HG03135 (cell line): ENCODE results near the gene MAPK1IP1L.

ENCODE experiments used
- ATAC-seq: cut with Tn5 transposase; IDR thresholded peaks from one replicate; pipeline ENCODE4 v1.9.1; 2021; ENCODE audit warnings: mild to moderate bottlenecking, moderate library complexity; ENCODE audit not compliant: unreplicated experiment

MAPK1IP1L gene

DNA sequence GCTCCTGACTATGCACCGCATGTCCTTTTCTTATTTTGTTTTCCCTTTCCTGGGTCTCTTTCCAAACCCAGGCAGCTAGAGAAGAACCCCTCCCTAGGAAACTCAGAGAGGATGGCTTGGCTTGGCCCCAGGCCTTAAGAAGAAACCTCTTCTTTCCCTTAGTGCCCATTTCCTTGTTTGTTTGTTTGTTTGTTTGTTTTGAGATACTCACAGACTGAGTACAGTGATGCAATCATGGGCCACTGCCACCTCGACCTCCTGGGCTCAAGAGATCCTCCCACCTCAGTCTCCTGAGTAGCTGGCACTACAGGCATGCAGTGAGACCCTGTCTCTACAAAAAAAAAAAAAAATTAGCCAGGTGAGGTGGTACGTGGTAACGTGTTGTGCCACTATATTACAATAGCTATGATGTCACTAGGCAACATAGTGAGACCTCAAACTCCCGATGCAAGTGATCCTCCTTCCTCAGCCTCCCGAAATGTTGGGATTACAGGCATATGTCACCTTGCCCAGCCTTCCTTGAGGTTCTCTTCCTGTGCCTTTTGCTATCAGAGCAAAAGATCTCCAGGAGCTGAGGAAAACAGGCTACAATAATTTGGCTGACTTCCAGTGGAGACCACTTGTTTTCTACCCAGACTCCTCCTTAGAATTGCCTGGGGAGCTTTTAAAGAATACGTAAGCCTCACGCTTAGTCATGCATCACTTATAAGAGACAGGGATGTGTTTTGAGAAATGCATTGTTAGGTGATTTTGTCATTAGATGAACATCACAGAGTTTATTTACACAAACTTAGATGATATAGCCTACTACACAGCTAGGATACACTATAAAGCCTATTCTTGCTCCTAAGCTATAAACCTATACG is 43.1 kb downstream of the MAPK1IP1L start:
- ATAC-seq: no peak

DNA sequence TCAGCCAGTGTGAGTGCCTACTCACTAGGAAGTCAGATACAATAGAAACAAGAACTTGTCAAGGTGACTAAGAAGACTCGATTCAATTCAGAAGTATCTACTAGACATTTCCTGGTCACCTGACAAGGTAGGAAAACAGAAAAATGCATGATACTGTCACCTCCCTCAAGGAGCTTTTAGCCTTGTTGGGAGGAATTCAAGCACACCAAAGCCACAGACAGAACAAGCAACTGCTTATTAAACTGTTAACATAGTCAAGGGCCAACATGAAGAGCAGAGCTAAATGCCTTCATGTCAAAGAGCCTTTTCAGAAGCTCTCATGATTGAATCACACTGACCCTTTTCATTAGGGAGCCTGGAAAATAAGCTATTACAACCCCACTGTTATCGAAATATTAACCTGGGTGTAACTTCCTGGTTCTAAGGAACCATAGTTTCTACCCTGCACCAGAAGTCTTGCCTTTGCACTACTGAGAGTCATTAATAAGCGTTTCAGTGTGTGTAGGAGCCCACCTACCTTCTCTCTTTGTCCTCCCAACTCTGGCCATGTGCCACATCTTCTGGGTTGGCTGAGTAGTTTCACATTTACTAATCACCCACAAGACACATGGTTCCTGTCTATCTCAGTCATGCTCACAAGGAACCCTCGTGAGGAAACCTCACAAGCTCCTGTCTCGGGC is 46.6 kb downstream of the MAPK1IP1L start:
- peak; percentile 80 for ATAC-seq

DNA sequence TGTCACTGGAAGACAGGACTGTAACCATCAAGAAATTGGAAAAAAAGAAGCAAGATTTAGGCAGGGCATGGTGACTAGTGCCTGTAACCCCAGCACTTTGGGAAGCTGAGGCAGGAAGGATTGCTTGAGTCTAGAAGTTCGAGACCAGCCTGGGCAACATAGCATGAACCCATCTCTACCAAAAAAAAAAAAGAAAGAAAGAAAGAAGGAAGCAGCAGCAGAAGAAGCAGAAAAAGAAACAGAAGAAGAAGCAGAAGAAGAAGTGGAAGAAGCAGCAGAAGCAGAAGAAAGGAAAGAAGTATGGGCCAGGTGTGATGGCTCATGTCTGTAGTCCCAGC is 47.1 kb downstream of the MAPK1IP1L start:
- no peak for ATAC-seq

DNA sequence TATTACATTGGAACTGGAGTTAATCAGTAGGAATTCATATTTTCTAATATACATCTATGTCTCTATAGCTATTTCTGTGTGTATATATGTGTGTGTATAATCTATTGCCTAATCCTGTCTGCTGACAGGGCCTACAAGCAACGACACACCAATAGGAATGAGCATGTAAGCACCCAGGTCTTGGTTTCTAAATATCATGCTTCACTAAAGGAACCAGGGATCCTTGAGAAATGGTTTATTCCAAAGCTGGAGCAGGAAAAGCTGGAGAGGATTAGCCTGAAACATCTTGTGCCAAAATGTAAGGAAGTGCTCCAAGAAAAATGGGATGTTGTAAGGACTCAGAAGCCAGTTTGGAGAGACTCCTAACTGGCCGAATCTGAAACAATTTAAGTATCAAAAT is 48.3 kb downstream of the MAPK1IP1L start:
- no peak for ATAC-seq

DNA sequence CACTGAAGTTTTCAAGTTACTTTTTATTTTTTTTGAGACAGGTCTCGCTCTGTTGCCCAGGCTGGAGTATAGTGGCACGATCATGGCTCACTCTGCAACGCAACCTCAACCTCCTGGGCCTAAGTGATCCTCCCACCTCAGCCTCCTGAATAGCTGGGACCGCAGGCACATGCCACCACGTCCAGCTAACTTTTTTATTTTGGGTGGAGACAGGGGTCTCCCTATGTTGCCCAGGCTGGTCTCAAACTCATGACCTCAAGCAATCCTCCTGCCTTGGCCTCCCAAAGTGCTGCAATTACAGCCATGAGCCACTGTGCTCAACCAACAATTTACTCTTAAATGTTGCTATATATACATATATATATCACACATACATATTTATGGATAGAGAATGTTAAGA is 50.3 kb downstream of the MAPK1IP1L start:
- ATAC-seq: no peak

DNA sequence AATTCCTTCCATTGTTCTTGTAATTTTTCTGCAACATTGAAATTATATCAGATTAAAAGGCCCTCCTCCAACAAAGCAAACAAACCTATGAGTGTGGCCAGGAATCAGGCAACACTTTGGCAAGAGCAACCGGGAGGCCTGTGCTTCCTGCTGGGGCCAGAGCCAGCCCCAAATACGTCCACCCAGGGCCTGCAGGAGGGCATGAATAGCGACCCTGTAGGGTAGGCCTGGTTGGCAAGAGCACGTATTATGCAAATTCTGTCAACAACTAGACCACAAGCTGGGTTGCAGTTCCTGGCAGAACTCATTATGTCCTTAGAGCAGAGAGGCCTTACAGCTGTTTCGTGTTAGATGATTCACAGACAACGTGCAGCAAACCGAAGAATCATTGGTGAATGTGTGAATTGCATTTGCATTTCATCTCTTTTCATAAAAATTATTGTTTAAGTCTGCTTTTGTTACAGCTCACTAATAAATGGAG is 50.7 kb downstream of the MAPK1IP1L start:
- peak; percentile 65 for ATAC-seq

DNA sequence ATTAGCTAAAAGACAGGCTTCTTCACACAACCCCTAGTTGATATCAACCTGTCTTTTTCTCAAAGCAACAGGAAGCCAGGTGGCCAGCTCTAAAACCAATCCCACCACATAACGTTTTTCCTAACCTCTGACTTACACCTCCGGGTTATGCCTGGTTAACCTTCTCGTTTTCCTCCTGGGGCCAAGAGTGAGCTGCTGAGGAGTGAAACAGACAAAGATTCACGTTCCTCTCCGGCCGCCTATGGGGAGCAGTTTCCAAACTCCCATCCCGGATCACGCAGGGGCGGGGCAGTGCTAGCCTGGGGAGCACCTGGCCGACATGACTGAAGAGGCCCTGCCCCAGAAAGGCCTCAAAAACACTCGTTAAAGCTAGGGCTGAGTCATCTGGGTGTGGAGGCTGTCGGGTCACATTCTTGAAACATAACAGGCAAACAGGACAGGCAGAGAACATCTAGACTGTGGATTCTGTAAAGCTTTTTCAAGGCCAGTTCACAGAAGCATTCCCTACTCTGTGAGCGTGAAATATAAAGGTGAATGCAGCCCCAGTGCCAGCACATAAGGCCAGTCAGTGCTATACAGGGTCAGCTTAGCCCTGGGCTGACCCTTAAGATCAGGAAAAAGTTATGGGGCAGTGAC is 51.7 kb downstream of the MAPK1IP1L start:
- ATAC-seq: peak; percentile 35

DNA sequence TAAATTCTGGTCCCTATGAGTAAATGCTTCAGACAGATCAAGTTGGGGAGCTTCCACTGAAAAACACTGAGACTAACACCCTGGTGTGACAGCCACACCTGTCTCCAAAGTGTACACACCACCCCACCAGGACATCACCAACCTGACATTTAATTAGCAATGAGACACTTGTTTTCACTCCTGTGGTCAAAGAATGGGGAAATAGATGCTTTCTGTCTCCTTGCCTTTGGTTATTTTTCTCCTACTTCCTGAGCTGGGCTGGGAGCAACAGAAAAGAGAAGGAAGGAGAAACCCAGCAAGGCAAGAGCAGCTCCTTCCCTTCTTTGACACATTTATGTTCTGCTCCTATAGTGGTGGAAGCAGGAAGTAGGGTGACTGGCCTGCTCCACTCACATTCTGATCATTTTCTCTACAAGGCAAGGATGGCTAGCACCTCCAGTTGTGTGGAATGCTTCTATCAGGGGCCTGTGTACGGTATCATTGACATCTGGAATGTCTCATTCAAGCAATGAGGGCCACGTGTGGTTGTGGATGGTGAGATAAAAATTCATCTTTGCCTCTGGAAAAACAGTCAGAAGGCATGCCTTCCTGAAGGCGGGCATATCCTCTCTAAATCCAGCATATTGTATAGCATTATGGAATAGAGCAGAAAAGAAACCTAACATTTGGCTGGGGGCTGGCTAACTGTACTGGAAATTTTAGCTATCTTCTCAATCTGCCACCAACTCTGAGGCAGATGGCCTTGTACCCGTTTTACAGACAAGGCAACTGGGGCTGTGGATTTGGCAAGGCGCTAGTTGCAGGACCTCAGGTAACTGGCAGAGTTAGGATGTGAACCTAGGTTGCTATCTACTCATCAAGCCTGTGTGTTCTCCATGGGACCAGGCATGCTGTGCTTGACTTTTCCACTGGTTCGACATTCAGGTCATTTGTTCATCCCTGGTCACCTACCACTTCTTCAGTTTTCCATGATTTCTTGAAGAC is 52.8 kb downstream of the MAPK1IP1L start:
- no peak for ATAC-seq

DNA sequence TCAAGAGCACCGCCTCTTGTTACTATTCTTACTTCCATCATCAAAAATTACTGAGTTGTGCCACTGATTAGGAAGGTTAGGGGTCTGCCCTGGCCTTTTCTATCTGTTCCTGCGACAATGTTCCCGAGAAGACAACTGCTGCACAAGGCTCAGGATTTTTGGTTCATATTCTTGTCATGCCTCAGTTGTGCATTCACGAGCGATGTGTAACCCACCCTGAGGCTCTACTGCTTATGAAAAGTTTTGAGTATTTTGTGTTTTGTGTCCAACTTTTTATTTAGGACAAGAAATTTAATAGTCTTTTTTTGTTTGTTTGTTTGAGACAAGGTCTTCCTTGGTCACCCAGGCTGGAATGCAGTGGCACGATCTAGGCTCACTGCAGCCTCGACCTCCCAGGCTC is 54.5 kb downstream of the MAPK1IP1L start:
- ATAC-seq: no peak

DNA sequence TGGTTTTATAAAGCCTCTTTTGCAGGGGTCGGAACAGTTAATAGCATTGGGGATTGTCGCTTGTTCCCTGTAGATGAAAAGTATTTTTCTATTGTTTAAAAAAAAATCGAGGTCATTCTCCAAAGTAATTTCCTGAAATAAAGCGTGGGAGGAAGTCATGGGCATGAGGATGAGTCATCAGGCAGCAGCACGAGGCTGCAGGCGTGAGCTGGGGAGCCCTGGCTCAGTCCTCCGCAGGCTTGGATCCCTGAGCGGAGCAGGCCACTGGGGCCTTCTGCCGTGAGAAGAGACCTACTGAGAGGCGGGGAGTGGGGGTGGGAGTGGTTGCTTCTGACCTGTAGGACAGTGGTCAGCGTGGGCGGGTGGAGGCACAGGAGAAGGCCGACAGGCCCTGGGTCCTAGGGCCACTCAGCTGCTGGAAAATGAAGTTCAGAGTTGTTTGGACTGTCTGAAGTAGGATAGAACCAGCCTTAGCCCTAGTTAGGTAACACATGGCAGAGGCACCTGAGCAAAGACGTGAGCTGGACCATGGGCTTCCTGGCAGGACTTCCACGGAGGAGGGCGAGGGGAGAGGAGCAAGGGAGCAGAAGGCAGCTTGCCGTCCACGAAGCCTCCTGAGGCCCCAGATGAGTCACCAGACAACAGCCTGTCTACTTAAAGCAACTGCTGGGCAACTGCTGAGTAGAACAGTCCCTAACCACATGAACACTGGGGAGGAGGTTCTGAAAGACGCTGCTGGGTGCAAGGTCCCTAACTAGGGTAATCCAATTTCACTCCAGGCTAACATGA is 56.5 kb downstream of the MAPK1IP1L start:
- no peak for ATAC-seq

DNA sequence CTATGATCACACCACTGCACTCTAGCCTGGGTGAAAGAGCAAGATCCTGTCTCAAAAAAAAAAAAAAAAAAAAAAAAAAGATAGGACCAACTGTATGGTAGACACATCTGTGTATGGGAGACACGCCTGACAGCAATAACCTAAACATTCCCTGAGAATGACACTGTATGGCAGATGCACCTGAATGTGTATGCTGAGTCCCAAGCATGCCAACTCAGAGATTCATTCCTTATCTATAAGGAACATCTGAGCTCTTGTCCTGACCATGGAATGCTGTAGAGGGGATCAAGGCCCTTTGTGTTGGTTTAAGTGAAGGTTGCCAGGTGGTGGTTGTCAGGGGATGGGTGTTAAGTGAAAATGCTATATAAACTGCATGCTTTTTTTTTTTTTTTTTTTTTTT is 58.4 kb downstream of the MAPK1IP1L start:
- no peak for ATAC-seq

DNA sequence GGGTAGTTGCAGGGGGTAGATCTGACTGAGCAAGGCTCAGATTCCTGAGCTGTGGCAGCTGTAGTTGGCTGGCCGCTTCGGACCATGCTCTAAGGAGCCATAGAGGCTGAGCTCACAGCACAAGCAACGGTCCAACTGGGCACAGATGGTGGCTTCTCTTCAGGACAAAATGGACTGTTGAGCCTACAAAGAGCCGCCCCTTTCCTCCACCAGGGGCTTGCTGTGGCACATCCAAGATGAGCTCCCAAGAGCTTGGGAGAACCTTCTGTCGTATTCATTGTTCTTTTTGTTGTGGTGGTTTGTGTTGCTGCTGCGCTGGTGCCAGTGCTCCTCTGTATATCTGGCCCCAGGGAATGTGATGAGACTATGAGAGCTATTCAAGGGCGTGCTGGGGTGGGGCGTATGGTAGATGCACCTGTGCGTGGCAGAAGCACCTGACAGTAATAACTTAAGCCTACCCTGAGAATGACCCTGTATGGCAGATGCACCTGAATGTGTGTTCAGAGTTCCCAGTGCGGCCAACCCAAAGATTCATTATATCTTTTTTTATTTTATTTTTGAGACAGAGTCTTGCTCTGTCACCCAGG is 59.8 kb downstream of the MAPK1IP1L start:
- ATAC-seq: no peak

DNA sequence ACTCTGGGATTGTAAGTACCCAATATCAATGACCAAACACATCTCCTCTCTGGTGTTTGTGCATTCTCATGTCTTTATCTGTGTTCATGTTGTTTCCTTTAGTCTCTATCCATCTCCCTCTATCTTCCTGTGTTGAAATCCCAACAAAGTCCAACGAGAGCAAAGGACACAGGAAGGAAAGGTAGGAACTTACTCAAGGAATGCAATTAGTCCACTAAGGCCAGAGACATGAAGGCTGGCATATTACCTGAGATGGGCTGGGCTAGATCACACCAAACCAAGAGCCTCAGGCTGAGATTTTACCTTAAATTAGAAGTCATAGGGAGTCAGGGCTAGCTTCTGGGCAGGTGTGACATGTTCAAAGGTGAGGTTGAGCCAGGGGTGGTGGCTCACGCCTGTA is 63.3 kb downstream of the MAPK1IP1L start:
- ATAC-seq: no peak

DNA sequence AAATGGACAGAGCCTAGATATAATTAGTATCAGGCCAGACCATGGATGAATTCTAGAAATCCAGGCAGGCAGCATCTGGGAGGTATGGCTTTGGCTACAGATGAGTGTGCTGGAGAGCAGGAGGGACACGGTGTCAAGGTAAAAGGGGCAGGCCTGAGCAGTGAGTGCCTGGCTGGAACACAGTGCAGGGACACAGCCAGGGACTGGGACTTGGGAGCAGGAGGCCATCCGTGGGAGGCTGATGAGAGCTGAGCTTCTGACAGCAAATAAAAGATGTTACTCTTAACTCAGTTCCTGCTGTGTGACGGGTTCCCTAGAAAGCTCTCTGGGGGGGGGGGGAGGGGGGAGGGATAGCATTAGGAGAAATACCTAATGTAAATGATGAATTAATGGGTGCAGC is 64.0 kb downstream of the MAPK1IP1L start:
- no peak for ATAC-seq

DNA sequence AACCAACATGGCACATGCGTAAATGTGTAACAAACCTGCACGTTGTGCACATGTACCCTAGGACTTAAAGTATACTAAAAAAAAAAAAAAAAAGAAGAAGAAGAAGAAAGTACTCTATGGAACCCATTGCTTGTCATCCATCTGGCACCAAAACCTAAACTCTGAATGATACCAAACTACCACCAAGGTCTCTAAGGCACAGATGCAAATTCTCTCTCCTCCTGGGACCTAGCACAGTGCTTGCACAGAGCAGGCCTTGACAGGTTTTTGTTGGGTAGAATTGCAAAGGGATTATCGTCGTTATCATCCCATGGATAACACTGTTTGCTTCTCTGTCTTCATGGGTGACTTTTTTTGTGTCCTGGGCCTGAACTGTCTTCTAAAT is 64.4 kb downstream of the MAPK1IP1L start:
- no peak for ATAC-seq

DNA sequence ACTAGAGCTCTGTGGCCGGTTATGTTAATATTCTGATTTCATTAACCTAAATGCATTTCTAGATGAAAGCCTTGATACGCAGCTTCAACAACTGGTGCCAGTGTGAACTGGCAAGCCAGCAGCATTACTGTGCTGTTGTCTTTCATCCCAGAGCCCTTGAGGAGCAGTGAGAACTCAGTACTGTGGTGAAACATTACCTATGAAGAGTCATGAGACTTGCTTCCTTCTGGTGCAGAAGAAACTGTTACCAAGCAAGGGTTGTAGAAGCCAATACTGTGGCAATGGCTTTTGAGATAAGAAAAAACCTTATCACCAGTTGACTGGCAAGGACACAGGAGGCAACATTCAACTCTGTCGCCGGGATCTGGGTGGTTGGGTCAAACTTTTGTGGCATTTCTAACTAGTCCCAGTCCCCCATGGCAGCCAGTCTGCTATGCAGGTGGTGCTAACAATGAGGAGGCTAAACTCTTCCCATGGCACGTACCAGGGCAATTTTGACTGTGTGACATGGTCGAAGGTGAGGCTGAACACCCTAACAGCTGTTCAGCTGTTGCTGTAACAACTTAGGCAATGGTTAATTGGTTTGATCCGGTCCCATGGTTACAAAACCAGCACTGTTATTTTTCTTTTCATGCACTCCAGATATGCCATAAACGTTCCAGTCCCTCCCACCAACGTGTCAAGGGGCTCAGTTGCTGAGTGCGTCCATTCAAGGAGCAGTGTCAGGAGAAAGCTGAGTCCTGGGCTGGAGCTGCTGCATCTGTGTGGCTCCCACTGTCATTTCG is 65.0 kb downstream of the MAPK1IP1L start:
- no peak for ATAC-seq

DNA sequence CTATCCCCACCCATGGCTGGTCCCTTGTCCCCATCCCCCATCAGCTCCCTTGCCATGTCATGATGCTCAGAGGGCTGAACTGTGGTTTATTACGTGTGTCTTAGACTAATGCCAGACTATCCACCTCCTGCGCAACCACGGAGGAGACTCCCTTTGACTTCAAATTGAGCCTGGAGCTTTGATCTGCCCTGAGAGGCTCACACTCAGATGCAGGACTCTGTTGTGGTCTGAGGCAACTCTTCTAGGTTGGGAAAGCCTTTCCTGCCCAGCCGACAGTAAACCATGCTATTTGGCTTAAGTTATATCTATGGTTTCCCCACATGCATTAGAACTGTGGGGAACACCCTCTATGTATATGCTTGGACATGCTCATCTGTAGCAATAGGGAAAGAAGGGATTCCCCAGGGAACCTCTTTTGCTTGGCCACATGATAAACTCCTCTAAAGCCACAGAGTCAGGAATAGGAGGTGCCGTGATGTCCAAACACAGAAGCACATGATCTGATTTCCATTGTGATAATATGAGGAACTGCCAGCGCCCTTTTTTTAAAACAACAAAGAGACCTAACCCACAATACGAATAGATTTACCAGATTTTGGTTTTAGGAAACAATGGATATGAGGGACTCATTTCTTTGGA is 66.5 kb downstream of the MAPK1IP1L start:
- ATAC-seq: no peak

DNA sequence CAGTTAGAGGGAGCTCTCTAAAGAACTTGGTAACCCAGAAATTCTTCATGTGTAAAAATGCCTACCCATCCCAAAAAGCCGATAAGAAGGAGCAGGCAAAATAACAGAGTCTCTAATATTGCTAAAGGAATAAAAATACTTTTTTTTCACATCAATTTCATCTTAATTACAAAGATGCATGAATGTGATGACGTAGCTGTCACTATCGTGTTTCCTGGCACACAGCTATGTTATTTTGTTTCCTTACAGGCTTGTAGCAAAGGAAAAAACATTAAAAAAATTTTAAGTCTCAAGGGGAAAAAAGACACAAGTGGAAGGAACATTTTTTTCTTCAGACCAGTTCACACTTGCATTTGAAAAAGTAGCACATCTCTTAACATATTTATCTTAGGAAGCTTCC is 67.3 kb downstream of the MAPK1IP1L start:
- no peak for ATAC-seq
